EH (cell line): Measurements from ENCODE around the gene CDC42BPA.
A peak's percentile ranks its signal among the peaks of the same experiment; 100 is the strongest.
"Not testable (repeated sequence)": the region's sequence is repeated elsewhere in the genome, so short reads cannot be mapped to it uniquely, and the experiment has no call there.

ENCODE experiments used
- DNase-seq: peaks from one replicate; pipeline ENCODE4 v3.0.0-alpha.2; 2015; ENCODE audit warnings: low read depth

The CDC42BPA gene

DNA sequence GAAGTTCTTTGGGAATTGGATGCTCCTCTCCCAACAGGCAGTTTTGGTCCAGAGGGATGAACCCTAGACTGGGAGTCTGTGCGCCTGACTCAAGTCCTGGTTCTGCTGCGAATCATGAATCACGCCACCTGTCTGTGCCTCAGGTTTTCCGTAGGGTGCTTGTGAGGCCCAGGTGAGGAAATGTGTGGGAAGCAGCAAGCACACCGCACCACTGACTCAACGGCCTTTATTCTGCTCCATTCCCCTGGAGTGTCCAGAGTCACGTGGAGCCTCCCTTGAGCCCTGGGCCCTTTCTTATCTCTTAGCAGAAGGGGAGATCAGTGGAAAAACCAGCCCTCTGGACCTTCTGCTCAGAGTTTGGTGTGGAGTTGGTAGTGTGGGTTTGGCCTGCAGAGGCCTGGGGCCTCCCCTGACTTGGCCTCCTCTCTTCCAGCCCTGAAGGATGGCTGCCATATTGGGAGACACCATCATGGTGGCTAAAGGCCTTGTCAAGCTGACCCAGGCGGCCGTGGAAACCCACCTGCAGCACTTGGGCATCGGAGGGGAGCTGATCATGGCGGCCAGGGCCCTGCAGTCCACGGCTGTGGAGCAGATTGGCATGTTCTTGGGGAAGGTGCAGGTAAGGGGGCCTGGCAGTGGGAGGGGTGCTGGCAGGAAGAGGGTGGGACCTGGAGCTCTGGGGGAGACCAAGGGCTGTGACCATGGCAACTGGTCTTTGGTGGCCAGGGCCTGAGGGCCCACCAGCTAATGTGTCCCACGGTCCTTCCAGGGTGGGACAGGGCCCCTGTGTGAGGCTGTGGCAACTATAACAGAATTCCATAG is 357.1 kb downstream of the CDC42BPA start:
- DNase-seq, result no peak

DNA sequence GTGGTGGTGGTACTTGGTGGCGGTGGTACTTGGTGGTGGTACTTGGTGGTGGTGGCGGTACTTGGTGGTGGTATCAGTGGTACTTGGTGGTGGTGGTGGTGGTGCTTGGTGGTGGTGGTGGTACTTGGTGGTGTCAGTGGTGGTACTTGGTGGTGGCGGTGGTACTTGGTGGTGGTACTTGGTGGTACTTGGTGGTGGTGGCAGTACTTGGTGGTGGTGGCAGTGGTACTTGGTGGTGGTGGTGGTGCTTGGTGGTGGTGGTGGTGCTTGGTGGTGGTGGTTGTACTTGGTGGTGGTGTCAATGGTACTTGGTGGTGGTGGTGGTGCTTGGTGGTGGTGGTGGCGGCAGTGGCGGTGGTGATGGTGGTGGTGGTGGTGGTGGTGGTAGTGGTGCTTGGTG is 358.0 kb downstream of the CDC42BPA start:
- DNase-seq, result no peak

DNA sequence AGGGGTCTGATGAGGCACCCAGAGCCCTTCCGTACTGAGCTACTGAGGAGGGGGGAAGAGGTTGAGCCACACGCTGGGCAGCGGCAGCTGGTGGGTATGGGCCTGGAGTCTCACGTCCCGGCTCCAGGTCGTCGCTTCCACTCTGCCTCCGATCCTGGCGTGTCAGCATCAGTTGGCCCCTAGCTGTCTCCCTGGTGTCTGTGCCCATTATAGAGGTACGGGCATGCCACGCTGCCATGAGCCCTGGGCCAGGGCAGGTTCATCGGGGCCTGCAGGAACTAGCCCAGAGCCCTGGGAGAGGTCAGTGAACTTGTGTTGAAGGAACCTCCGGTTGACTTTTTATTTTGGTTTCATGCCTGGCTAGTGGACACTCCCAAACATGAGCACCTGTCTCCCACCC is 360.0 kb downstream of the CDC42BPA start:
- no peak for DNase-seq

DNA sequence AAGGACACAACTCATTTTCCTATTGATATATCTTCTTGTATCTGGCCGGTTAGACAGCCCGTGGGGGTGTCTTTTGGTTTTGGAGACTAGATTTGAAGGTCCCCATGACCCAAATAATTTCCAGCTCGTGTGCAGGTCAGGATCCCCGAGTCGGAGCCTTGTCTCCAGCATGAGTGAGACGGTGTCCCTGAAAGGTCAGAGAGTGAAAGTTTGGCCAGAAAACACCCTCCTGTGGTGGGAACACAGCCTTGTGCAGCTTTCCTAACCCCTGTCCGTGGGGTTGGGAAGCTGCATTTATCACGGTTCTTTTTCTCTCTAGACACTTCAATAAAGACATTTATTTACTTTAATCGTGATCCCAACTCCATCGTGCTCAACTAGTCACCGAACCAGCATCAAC is 360.6 kb downstream of the CDC42BPA start:
- DNase-seq, result no peak

DNA sequence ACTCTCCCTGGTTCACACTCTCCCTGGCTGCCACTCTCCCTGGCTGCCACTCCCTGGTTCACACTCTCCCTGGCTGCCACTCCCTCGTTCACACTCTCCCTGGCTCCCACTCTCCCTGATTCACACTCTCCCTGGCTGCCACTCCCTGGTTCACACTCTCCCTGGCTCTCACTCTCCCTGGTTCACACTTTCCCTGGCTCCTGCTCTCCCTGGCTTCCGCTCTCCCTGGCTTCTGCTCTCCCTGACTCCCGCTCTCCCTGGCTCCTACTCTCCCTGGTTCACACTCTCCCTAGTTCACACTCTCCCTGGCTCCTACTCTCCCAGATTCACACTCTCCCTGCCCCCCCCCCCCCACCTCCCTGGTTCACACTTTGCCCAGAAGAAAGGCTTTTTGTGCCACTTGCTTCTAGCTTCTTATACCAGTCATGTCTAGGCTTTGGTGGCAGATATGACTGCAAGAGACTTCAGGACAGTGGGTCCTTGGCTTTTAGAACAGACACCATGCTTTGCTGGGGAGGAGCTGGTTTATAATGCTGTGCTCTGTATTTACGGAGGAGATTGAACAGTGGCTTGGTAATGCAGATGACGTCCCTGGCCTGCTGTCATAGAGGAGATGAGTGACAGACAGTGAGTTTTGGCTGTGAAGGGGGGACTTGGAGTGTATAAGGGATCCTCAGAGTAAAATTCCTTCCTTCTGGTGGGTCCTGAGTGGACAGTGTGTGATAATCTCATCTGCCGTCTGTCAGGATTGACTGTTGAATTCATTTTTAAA is 361.2 kb downstream of the CDC42BPA start:
- no peak for DNase-seq

DNA sequence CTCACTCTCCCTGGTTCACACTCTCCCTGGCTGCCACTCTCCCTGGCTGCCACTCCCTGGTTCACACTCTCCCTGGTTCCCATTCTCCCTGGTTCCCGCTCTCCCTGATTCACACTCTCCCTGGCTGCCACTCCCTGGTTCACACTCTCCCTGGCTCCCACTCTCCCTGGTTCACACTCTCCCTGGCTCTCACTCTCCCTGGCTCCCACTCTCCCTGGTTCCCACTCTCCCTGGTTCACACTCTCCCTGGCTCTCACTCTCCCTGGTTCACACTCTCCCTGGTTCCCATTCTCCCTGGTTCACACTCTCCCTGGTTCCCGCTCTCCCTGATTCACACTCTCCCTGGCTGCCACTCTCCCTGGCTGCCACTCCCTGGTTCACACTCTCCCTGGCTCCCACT is 362.4 kb downstream of the CDC42BPA start:
- DNase-seq, result not testable (repeated sequence)

DNA sequence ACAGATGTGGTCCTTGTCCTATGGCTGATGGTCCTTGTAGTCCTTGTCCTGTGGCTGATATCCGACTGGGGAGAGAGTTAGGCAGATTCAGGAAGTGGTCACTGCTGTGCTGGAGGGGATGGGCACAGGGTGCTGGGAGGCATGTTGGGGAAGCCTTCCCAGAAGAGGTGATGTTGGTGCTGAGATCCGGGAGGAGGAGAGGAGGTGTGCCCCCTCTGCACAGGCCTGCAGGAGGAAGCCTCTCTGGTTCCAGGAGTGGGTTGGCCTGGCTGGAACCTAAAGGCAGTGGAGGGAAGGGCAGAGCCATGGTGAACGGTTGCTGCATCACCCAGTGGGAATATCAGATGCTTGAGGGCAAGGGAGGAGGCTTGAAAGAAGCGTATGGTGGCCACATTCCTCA is 363.5 kb downstream of the CDC42BPA start:
- DNase-seq, result no peak

DNA sequence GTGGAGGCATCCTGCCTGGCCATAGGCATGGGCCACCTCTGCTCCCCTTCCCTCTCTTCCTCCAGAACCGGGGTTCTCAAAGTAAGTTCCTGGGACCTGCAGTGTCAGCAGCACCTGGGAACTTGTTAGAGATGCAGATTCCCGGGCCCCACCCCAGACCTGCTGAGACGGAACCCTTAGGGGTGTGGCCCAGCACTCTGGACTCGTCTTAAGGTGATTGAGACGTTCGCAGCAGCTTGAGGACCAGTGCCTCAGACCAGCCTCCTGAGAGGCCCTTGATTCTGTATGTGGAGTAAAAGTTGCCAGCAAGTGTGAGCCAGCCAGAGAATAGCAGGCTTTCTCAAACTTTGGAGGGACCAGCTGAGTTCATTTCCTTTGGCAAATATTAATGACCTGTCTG is 364.0 kb downstream of the CDC42BPA start:
- no peak for DNase-seq

DNA sequence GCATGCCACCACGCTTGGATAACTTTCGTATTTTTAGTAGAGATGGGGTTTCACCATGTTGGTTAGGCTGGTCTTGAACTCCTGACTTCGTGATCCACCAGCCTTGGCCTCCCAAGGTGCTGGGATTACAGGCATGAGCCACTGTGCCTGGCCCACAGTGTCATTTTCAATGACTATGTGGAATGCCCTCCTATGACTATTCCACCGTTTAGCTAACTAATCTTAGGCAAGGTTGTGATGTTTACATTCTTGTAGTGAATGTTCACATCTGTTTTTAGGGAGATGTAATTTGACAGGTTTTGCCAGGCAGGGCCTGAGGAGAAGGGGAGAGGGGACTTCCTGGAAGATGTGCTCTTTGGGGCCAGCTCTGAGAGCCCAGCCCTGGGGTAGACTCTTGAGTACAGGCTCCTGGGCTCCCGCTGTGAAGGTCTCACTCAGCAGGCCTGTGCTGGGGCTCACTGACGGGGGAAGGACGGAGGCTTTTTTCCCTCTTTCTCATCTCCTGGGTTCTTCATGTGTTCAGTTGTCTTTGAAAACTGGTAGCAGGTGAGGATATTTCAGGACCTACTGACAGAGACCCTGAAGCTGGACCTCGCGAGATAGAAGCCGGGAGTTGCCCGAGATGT is 365.0 kb downstream of the CDC42BPA start:
- DNase-seq, result peak; percentile 5

DNA sequence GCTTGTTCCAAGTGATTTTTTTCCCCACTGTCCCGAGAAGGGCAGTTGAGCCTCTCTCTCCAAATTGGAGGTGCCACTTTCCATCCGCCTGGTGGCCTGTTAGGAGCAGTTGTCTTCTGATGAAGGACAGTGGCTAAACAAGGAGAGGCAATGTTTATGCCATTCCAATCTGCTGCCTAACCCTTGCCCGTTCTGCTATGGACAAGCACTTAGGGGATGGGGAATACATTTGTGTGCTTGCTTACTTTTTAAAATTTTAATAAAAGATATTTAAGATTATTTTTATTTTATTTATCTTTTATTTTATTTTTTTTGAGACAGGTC is 366.2 kb downstream of the CDC42BPA start:
- no peak for DNase-seq

DNA sequence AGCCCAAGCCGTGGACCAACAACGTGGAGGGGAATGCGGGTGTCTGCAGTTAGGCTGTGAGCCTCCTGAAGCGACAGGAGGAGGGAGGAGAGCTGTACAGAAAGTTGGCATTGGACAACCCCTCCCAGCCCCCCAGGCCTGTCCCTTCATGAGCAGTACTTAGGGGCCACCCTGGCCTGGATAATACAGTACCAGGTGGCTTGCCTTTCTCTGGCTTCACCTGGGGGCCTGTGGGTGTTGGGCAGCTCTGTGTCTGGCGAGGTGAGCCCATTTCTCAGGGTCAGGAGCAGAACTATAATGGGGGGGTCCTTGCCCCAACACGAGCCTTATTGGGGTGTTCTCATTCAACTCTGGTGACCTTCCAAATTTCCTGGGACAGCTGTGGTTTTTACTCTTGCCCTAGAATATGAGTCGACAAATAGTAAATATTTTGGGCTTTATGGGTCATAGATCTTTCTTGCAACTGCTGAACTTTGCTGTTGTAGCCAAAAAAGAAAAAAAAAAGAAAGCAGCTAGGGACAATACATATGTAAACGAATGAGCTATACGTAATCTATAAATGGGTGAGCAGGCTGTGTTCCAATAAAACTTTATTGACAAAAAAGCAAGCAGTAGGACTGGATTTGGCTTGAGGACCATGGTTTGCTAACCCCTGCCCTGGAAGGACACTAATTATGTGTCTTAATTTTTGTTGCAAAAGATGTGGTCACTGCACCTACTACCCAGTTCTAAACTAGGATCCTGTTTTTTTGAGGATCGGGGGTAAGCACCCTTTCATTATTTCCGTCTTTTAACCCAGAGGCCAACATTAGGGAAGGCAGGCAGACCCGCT is 366.8 kb downstream of the CDC42BPA start:
- DNase-seq, result no peak

DNA sequence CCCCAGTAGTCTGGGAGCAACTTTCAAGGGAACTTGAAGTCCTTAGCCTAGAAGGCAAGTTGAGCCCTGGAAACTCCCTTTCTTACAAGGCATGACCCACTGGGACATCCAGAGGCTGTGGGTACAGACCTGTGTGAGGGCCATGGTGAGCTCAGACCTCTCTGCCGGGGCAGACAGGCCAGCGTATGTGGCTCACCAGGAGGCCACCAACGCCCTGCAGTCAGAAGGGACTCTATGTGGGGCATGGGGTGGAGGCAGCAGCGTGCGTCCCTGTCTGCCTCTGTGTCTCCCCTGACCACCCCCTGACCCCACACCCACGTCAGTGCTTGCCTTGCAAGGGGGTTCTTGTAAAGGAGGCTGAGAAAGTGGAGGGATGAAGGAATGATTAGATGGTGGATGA is 367.4 kb downstream of the CDC42BPA start:
- no peak for DNase-seq

DNA sequence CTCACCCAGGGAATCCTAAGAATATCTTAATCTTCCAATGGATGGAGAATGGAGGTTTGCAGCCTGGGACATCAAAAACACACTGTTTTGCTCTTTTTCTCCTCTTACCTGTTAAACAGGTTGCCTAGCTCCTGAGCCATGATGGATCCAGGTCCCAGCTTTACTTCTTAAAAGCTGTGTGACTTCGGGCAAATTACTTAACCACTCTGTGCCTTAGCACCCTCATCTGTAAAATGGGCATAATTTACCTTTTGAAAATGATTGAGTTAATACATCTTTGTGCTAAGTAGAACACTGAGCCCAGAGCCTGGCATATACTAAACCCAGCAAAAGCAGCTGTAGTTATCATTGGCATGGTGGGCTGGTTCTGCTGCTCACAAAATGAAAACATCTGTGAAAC is 368.0 kb downstream of the CDC42BPA start:
- no peak for DNase-seq

DNA sequence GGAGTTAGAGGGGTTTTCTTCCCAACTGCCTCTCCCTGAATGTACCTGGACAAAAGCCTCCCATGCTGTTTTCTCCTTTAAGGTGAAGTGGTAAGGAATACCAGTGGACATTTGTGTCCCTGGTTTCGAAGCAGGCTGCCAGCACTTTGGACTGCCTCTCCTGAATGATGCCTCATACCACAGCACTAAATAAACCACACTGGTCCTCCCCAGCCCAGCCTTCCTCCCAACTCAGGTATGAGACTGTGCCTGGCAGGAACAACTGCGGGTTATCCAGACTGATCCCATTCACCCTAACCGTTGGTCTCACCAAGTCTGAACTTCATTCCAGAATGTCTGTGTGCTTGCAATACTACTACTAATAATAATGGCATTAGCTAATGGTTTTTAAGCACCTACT is 368.9 kb downstream of the CDC42BPA start:
- no peak for DNase-seq

DNA sequence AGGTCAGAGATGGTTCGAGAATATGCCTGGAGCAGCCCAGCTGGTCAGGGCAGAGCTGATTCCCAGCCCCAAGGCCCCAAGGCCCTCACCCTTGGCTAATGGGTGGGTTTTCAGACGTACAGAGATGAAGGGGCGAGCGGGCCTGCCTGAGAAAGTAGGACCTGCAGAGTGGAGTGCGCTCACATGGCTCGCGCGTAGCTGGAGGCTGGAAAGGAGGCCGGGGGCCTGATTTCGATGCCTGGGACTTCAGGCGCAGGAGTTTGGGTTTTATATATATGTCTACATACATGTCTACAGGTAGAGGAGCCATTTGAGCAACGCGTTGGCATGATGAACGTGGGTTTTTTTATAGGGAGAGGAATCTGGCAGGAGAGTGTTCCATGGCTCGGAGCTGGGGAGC is 369.3 kb downstream of the CDC42BPA start:
- no peak for DNase-seq

DNA sequence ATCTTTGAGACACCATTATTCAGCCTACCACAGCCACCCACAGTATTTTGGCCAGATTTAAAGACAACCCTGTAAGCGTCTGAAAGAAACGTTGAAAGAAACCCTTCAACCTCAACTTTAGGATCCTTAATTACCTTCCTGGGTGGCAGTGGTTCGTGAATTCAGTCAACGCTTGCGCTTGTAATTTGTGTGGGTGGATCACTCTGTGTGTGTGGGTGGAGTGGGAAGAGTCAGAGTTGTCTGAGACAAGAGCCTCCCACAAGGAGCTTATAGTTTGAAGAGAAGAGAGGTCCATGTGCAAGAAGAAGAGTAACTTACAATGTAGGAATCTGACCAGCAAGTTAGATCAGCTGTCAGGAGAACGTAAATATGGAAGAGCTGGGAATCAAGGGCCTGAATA is 369.8 kb downstream of the CDC42BPA start:
- no peak for DNase-seq

DNA sequence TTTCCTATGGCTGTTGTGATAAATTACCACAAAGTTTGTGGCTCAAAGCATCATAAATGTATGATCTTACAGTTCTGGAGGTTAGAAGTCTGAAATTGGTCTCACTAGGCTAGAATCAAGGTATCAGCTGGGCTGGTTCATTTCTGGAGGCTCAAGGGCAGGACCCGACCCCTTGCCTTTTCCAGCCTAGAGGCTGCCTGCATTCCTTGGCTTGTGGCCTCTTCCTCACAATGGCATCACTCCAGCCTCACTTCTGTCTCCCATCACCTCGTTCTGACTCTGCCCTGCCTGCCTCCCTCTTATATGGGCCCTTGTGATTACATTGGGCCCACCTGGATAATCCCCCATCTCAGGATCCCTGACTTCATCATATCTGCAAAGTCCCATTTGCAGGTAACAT is 370.2 kb downstream of the CDC42BPA start:
- DNase-seq, result no peak

DNA sequence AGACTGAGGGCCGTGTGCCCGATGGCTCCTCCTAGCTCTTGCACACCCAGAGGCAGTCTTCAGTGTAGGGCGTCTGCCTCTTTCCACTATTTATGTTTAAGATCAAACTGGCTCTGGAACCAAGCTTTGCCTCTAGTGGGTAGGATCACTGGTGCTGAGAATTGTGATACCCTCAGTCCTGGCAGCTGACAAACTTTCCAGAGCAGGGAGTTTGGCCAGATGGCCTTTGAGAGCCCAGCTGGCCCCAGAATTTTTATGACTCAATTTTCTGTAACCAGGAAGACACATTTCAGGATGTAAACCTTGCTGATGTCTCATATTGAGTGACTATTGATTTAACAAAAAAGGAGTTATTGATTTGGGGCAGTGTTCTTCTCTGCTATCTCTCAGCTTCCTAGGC is 371.5 kb downstream of the CDC42BPA start:
- DNase-seq, result no peak

DNA sequence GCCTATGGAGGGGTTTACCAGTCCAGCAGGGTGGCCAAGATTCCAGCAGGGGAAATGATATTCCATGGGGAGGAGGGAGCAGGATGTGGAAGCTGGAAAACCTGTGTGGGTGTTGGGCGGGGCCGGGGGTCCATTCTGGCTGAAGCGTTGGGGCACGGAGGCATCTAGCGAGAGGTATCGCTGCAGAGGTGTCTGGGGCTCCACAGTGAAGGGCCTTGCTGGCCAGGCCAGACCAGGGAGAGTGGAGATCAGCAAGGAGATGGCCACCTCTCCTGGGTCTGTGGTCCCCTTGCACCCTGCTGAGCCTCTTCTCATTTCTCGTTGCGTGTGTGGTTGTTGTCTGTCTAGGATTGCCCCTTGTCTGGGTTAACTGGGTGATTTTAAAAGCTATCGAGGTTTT is 372.0 kb downstream of the CDC42BPA start:
- DNase-seq, result no peak

DNA sequence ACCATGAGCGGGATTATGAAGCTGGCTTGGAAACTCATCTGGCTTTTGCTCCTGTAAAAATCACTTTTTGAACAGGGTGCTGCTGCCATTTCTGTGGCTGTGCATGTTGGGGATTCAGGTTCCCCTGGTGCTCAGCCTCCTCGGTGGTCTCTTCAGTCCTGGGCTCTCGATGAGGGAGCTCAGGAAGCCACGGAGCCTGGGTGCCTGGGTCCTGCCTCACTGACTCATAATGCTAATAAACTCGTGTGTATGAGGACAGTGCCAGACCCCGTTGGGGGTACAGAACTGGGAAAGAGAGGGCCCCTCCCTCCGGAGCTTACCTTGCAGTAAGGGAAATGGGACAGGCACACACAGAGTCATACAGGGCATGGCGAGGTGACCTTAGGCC is 372.4 kb downstream of the CDC42BPA start:
- no peak for DNase-seq

DNA sequence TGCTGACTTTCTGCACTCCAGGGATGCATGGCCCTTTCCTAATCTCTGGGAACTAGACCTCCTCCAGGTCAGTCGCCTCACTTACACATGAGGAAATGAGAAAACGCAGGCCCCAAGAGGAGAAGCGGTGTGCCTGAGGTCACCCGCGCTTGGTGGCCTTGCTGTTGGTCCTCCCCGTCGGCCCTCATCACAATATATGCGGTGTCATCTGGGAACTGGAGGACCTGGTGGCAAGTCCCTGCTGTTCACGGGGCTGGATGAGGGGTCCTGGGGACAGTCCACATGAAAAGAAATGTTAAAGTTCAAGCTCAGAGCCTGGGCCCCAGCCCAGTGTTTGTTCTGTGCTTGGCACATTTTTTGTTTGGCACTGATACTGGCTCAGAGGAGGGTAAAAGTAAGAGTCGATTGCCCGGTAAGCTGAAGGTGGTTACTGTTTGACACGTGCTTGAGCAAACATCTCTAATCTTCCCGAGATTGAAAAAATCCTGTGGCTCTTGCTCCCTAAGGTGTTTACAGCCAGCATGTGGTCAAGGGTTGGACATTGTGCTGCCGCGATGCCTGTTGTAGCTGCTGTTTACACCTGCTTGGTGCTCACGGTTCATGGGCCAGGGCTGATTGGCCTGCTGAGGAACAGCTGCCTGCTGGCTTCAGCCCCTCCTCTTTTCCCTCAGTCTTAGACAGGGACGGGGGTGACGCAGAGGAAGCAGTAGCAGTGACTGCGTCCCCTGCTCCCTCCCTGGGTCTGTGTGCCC is 373.0 kb downstream of the CDC42BPA start:
- DNase-seq, result no peak

DNA sequence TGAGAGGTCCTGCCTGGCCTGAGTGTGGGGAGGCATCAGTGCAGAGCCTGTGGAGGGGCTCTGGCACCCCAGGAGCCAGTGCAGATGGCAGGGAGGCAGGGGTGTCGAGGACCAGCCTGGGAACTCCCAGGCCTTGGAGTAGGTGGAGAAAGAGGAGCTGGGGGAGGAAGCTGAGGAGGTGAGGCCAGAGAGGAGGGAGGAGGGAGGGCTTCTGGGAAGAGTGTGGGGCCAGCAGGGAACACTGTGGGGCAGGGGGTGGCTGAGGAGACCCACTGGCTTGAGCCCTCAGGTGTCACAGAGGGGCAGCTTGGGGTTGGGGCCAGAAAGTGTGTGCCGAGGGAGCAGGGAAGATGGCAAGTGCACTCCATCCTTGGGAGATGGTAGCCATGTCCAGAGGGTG is 374.4 kb downstream of the CDC42BPA start:
- DNase-seq, result no peak
